Measurements from ENCODE around the gene TMEM184B. TPM values are rescaled to one million over a fixed set of nuclear protein-coding genes. Genes with fewer than 3 reads are reported as not detected.

TMEM184B gene
- total RNA-seq, 3 donors from 2014 or later, result 35.9 to 63.1 (median 38.2) TPM

DNA sequence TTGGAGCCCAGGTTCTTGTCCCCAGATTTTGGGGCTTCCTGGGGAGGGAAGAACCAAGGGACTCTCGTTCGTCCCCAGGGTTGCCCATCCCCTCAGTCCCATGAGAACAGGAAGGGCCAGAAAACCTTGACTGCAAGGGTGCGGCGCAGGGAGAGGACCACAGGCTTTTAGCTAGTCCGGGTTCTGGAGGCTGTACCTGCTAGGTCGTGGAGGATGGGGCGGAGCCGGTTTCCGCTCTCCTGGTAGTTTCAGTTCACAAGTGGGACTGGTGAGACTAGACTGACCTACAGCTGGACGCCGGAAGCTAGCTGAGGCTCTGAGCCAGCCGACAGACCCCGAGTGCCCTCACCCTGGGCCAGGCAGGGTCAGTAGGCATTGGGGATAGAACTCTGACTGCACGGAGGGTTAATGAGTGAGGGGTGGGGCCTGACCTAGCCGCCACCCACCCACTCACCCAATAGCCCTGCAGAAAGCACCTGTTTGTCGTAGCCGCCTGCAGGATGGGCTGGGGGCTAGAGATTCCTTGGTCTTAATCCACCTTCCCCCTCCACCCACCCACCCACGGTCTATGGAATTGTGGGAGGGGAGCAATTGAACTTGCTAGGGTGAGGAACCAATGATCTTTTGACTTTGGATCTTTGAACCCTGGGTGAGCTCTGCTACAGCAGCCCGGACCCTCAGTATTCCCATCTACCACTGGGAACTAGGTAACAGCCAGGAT, 69.6 kb downstream of the TMEM184B start:
- H3K9me3 ChIP-seq, result no peaks in the 10 kb centered on the region
- intact Hi-C loops (cut with DNase I, micrococcal nuclease), result no loop called here
- H3K4me1 ChIP-seq (ENCODE audit: low read depth), result peaks cover 25% of the 10 kb centered on the region
- H3K36me3 ChIP-seq (ENCODE audit: low read depth), result no peaks in the 10 kb centered on the region
- peak; percentile 85 to 90 (median 86) for DNase-seq
- TF ChIP-seq CTCF (IDR thresholded peaks at IDR 0.05), result no peak
- ATAC-seq, result peak; percentile 64
- peak overlapping the region; percentile 46 for H3K4me3 ChIP-seq

GRCh38 chr22:38202437-38203089, 70.2 kb downstream of the TMEM184B start:
- peak; percentile 69 for ATAC-seq

DNA sequence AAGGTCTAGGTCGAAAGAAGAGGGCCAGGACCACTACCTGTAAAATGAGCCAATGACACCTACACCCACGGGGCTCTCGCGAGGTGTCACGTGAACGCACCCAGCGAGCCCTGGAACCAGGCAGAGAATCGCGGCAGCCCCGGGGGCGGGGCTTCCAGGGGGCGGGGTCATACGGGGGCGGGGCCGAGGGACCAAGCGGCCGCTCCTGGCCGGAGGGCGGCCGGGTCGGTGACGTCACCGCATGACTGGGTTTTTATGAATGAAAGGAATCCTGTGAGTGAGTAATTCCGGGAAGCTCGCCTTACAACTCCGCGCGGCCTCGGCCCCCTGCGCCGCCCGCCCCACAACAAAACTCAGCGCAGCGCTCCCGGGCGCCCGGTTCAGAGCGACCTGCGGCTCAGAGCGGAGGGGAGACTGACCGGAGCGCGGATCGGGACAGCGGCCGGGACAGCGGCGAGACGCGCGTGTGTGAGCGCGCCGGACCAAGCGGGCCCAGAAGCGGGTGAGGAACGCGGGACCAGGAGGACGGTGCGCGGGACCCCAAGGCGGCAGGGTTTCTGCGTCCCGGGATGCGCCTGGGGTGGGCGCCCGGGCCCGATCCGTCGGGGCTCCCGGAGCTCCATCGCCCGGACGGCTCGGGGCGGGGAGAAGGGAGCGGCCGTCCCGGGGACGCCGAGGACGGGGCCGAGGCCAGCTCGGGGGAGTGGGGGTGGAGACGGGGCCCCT, 70.9 kb downstream of the TMEM184B start, which contains the start of gene MAFF:
TSS of gene MAFF (plus strand) at position 284 of the 726 bp plus-strand sequence. CDS start 11,860 bp downstream, outside the sequence.
- peaks cover 25% of the 10 kb centered on the region for H3K4me1 ChIP-seq (ENCODE audit: low read depth)
- no peak for TF ChIP-seq CTCF (IDR thresholded peaks at IDR 0.05)
- intact Hi-C loops (cut with DNase I, micrococcal nuclease), result no loop called here
- DNase-seq, result peak; percentile 97 to 98 (median 97)
- H3K4me3 ChIP-seq, result peak within 1 kb of the TSS; percentile 46
- ATAC-seq, result peak; percentile 82
- no peaks in the 10 kb centered on the region for H3K36me3 ChIP-seq (ENCODE audit: low read depth)
- no peaks in the 10 kb centered on the region for H3K9me3 ChIP-seq

More at GRCh38 chr22:38202437-38203089, 70.2 kb downstream of the TMEM184B start:
- no peaks in the 10 kb centered on the region for H3K9me3 ChIP-seq
- H3K4me1 ChIP-seq (ENCODE audit: low read depth), result peaks cover 25% of the 10 kb centered on the region
- no peak for TF ChIP-seq CTCF (IDR thresholded peaks at IDR 0.05)
- H3K36me3 ChIP-seq (ENCODE audit: low read depth), result no peaks in the 10 kb centered on the region
- intact Hi-C loops (cut with DNase I, micrococcal nuclease), result no loop called here
- DNase-seq, result peak; percentile 87 to 90 (median 87)
- peak overlapping the region; percentile 46 for H3K4me3 ChIP-seq

- DNase-seq, result no peak
- no peak for TF ChIP-seq CTCF (IDR thresholded peaks at IDR 0.05)
- Histone ChIP-seq H3K4me1 (ENCODE audit: low read depth) (peaks cover 25% of the 10 kb centered on the region), H3K9me3 (no peaks in the 10 kb centered on the region), H3K36me3 (ENCODE audit: low read depth) (no peaks in the 10 kb centered on the region), H3K4me3 (peak overlapping the region; percentile 46)
- ATAC-seq, result no peak
- intact Hi-C loops (cut with DNase I, micrococcal nuclease), result no loop called here
Measured at GRCh38 chr22:38201371-38201710, 71.5 kb downstream of the TMEM184B start.

DNA sequence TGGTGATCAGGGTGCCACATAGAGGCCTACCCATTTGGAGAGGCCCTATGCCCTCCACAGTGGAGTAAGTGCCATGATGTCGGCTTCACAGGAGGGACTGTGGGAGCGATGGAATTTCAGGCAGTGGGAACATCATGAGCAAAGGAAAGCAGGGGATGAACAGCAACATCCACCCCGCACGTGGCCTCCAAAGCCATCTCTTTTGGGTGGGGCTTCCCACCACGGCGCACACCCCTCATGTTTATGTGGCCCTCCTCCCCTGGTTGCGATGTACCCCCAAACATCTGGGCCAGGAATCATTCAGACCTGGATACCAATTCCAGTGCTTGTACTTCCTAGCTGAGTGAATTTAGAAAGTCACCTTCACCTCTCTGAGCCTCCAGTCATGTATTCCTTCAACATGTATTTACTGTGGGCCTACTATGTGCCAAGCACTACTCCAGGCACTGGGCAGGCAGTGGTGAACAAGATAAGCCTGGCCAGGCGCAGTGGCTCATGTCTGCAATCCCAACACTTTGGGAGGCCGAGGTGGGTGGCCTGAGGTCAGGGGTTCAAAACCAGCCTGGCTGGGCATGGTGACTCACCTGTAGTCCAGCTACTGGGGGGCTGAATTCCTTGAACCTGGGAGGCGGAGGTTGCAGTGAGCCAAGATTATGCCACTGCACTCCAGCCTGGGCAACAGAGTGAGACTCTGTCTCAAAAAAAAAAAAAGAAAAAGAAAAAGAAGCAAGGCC, 72.8 kb downstream of the TMEM184B start:
- H3K4me3 ChIP-seq, result no peak overlapping the region
- intact Hi-C loops (cut with DNase I, micrococcal nuclease), result no loop called here
- H3K9me3 ChIP-seq, result no peaks in the 10 kb centered on the region
- H3K36me3 ChIP-seq (ENCODE audit: low read depth), result no peaks in the 10 kb centered on the region
- H3K4me1 ChIP-seq (ENCODE audit: low read depth), result peaks cover 25% of the 10 kb centered on the region
- no peak for DNase-seq
- TF ChIP-seq CTCF (IDR thresholded peaks at IDR 0.05), result no peak
- no peak for ATAC-seq

All from mucosa of descending colon (tissue), 3 donors.